HFFc6 (cell line): Measurements from ENCODE around the gene CSNK2B. TPM values are rescaled to one million over a fixed set of nuclear protein-coding genes. Genes with fewer than 3 reads are reported as not detected.

Experiments used
- DNase-seq: peaks from one replicate; pipeline ENCODE4 v3.0.0-alpha.2; 2018
- H3K27ac Mint-ChIP-seq: 2 replicates; pipeline ENCODE4 v1.8.0; 2020; ENCODE audit warnings: mild to moderate bottlenecking, mixed read lengths
- H3K27me3 Mint-ChIP-seq: 2 replicates; pipeline ENCODE4 v1.8.0; 2021; ENCODE audit warnings: mild to moderate bottlenecking, moderate library complexity, mixed read lengths; ENCODE audit not compliant: insufficient read depth
- H3K36me3 Mint-ChIP-seq: 2 replicates; pipeline ENCODE4 v1.8.0; 2021; ENCODE audit warnings: low read depth, mixed read lengths
- H3K4me1 Mint-ChIP-seq: 2 replicates; pipeline ENCODE4 v1.8.0; 2020; ENCODE audit warnings: low read depth, mixed read lengths
- H3K4me3 Mint-ChIP-seq: 2 replicates; pipeline ENCODE4 v1.8.0; 2020; ENCODE audit warnings: mild to moderate bottlenecking, moderate library complexity, mixed read lengths
- H3K9me3 Mint-ChIP-seq: 2 replicates; pipeline ENCODE4 v1.8.0; 2020; ENCODE audit warnings: mild to moderate bottlenecking, mixed read lengths
- CTCF ChIP-seq: fragments of 200-600 bp; sonication (generic); IDR thresholded peaks from 2 replicates; pipeline ENCODE4 v1.5.0; 2021; ENCODE audit warnings: antibody characterized with exemption, mild to moderate bottlenecking
- total RNA-seq, 6 experiments: library from RNA; stranded (reverse); fragmentation: NEBNext Ultra II Directional; extraction: Animal tissue kit (Norgen Biotek cat#: 25700); gene quantifications; 2 replicates in 1 of 6; 3 replicates in 5 of 6; pipeline ENCODE4 v1.2.3, GENCODE V29; 2021

CSNK2B gene
- total RNA-seq, 6 experiments from 2014 or later = 200 to 255 (median 225) TPM

- no peaks in the 10 kb centered on the region for H3K9me3 Mint-ChIP-seq
- H3K4me3 Mint-ChIP-seq = no peak overlapping the region
- H3K27ac Mint-ChIP-seq = 0 out of 2 replicates have a peak overlapping the region, but pooled peaks have one; percentile 8
- peaks cover 9% of the 10 kb centered on the region; the same call in 1 of the 2 replicates for H3K36me3 Mint-ChIP-seq
- no peak for TF ChIP-seq CTCF
- H3K27me3 Mint-ChIP-seq = no peaks in the 10 kb centered on the region
- no peaks in the 10 kb centered on the region for H3K4me1 Mint-ChIP-seq
- no peak for DNase-seq
These were observed 24.6 kb downstream of the CSNK2B start for GRCh38 chr6:31690231-31691077.

- TF ChIP-seq CTCF = no peak
- H3K27ac Mint-ChIP-seq = no peak overlapping the region
- H3K9me3 Mint-ChIP-seq = no peaks in the 10 kb centered on the region
- H3K27me3 Mint-ChIP-seq = no peaks in the 10 kb centered on the region
- peaks cover 4% of the 10 kb centered on the region; the same call in 1 of the 2 replicates for H3K36me3 Mint-ChIP-seq
- no peak for DNase-seq
- H3K4me3 Mint-ChIP-seq = no peak overlapping the region
- no peaks in the 10 kb centered on the region for H3K4me1 Mint-ChIP-seq
These were observed 25.2 kb downstream of the CSNK2B start for GRCh38 chr6:31691078-31691463.

- Mint-ChIP-seq H3K27me3 (no peaks in the 10 kb centered on the region), H3K36me3 (no peaks in the 10 kb centered on the region; the same call in 1 of the 2 replicates), H3K4me3 (no peak overlapping the region), H3K27ac (no peak overlapping the region), H3K4me1 (no peaks in the 10 kb centered on the region), H3K9me3 (no peaks in the 10 kb centered on the region)
- DNase-seq = no peak
- no peak for TF ChIP-seq CTCF
These were observed 25.8 kb downstream of the CSNK2B start for GRCh38 chr6:31691564-31692108.

GRCh38 chr6:31692353-31692752, 26.5 kb downstream of the CSNK2B start:
- Mint-ChIP-seq H3K4me3 (no peak overlapping the region), H3K9me3 (no peaks in the 10 kb centered on the region), H3K36me3 (no peaks in the 10 kb centered on the region; the same call in 1 of the 2 replicates), H3K27ac (no peak overlapping the region), H3K4me1 (peaks cover 2% of the 10 kb centered on the region), H3K27me3 (no peaks in the 10 kb centered on the region)
- no peak for TF ChIP-seq CTCF
- DNase-seq = no peak

GRCh38 chr6:31692886-31693285, 27.0 kb downstream of the CSNK2B start:
- Mint-ChIP-seq H3K36me3 (no peaks in the 10 kb centered on the region; the same call in 1 of the 2 replicates), H3K4me1 (peaks cover 7% of the 10 kb centered on the region), H3K9me3 (no peaks in the 10 kb centered on the region), H3K4me3 (no peak overlapping the region), H3K27ac (no peak overlapping the region), H3K27me3 (no peaks in the 10 kb centered on the region)
- DNase-seq = no peak
- no peak for TF ChIP-seq CTCF
